Psoas muscle (tissue), 8 donors: ENCODE results near the gene MAGI1. TPM values are rescaled to one million over a fixed set of nuclear protein-coding genes. Genes with fewer than 3 reads are reported as not detected.

ENCODE experiments used
- ATAC-seq, 4 donors: fragments of 200-7000 bp; cut with Tn5 transposase; one replicate each; pipeline ENCODE4 v1.9.1; 2020; ENCODE audit warnings: moderate library complexity in 3 of 4, mild to moderate bottlenecking in 2 of 4
- DNase-seq, 2 donors: peaks; one replicate each; pipeline ENCODE4 v3.0.0-alpha.2; 2020
- H3K27ac ChIP-seq: fragments of 200-600 bp; one replicate; pipeline ENCODE4 v1.8.0; 2022
- H3K27me3 ChIP-seq, 3 donors: fragments of 200-600 bp in 1 of 3; one replicate each; pipeline versions ENCODE4 v1.6.1 to v1.8.0; 2013 to 2022; ENCODE audit warnings: low read length in 2 of 3, mild to moderate bottlenecking in 2 of 3, moderate library complexity in 1 of 3; ENCODE audit not compliant: insufficient read depth in 3 of 3
- H3K36me3 ChIP-seq, 2 donors: fragments of 200-600 bp in 1 of 2; one replicate each; pipeline versions ENCODE4 v1.6.1 to v1.8.0; 2013 to 2022; ENCODE audit warnings: low read depth in 1 of 2, mild to moderate bottlenecking in 1 of 2, moderate library complexity in 1 of 2; ENCODE audit not compliant: insufficient read depth in 1 of 2
- H3K4me1 ChIP-seq: fragments of 200-600 bp; one replicate; pipeline ENCODE4 v1.8.0; 2022
- H3K4me3 ChIP-seq: fragments of 200-600 bp; one replicate; pipeline ENCODE4 v1.8.0; 2022; ENCODE audit warnings: mild to moderate bottlenecking
- H3K9me3 ChIP-seq: fragments of 200-600 bp; one replicate; pipeline ENCODE4 v1.8.0; 2022
- WGBS, 3 donors: extraction: QIAGEN DNeasy Blood & Tissue Kit; methylation state at CpG; one replicate each; pipeline versions ENCODE4 v1.1.6 to v1.1.7; 2013; 5-methylcytosine and 5-hydroxymethylcytosine counted together
- intact Hi-C, 2 donors: fragments of 100-400 bp; cut with DNase I; formaldehyde crosslinking; loops; one replicate each; pipeline versions ENCODE4 v1.11.0 to v1.14.2; 2022
- polyA plus RNA-seq, 3 donors: library from polyadenylated mRNA; stranded (reverse); fragments of 200-250 nt; gene quantifications; one replicate each; pipeline ENCODE4 v1.2.3, GENCODE V29; 2013
- total RNA-seq, 4 donors: library from RNA; stranded (reverse); fragmentation: NEBNext Ultra II Directional in 2 of 4; extraction: Animal tissue kit (Norgen Biotek cat#: 25700) in 2 of 4; gene quantifications; one replicate each; pipeline versions ENCODE4 v1.2.1 to v1.2.4, GENCODE V29; 2021 to 2023
- TF ChIP-seq, protein P1 (sequence below): fragments of 200-600 bp; IDR thresholded peaks from one replicate; pipeline ENCODE4 v1.8.0; 2022; ENCODE audit warnings: antibody characterized with exemption
- donor health status: healthy with polysubstance abuse.
- donor health status: DM: no; HTN: no; CAD: no; lungs with moderate emphysema.
- donor health status: Bipolar disorder and iron deficiency.
- donor health status: healthy.
- donor health status: DM: yes; HTN: yes; CAD: no.
- donor health status: DM: no; HTN: no; CAD: no.
- donor health status: DM: no; HTN: no; CAD: no.
- donor health status: DM: yes; HTN: yes; CAD: no.

MAGI1 gene
- total and polyA plus RNA-seq, 7 donors = 4.5 to 8.1 (median 6.3) TPM

- Histone ChIP-seq H3K9me3 (peaks cover 8% of the 10 kb centered on the region), H3K4me1 (no peaks in the 10 kb centered on the region), H3K36me3 (no peaks in the 10 kb centered on the region), H3K4me3 (no peak overlapping the region), H3K27me3 (no peaks in the 10 kb centered on the region), H3K27ac (no peak overlapping the region)
- TF ChIP-seq, protein P1, sequence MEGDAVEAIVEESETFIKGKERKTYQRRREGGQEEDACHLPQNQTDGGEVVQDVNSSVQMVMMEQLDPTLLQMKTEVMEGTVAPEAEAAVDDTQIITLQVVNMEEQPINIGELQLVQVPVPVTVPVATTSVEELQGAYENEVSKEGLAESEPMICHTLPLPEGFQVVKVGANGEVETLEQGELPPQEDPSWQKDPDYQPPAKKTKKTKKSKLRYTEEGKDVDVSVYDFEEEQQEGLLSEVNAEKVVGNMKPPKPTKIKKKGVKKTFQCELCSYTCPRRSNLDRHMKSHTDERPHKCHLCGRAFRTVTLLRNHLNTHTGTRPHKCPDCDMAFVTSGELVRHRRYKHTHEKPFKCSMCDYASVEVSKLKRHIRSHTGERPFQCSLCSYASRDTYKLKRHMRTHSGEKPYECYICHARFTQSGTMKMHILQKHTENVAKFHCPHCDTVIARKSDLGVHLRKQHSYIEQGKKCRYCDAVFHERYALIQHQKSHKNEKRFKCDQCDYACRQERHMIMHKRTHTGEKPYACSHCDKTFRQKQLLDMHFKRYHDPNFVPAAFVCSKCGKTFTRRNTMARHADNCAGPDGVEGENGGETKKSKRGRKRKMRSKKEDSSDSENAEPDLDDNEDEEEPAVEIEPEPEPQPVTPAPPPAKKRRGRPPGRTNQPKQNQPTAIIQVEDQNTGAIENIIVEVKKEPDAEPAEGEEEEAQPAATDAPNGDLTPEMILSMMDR = no peak
- intact Hi-C loops = no loop called here
- 92 to 100% (median 94%) methylated on average over 1 of the region's 1 CpG for WGBS, 3 donors
- DNase-seq (no peak), ATAC-seq (no peak)
Measured at GRCh38 chr3:65647369-65647768, 391.3 kb downstream of the MAGI1 start.

DNA sequence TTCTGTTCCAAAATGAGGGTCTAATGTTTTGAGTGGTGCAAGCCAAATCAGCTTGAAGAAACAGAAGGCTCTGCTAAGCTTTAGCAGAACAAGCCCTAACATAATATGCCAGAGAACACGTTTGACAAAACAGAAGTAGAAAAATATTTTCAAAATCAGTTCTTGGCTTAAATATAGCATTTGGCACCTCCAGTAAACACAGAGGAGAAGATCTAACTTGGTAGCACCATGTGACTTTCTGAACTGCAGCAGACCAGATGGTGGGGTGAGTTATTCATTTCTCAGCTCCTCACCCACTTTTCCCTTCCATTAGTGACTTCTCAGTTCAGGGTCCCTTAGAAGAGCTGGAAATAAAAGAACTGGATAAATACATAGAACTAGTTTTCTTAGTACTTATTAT, 395.8 kb downstream of the MAGI1 start:
- DNase-seq = no peak
- no peak for ATAC-seq
- Histone ChIP-seq H3K4me1 (no peaks in the 10 kb centered on the region), H3K27me3 (no peaks in the 10 kb centered on the region), H3K36me3 (no peaks in the 10 kb centered on the region), H3K4me3 (no peak overlapping the region), H3K9me3 (peaks cover 8% of the 10 kb centered on the region), H3K27ac (no peak overlapping the region)
- intact Hi-C loops = no loop called here
- 9 to 22% (median 11%) methylated on average over 1 of the region's 1 CpG for WGBS, 3 donors
- TF ChIP-seq, protein P1 = no peak

- H3K9me3 ChIP-seq = peaks cover 2% of the 10 kb centered on the region
- DNase-seq = no peak
- H3K4me1 ChIP-seq = no peaks in the 10 kb centered on the region
- no peak overlapping the region for H3K4me3 ChIP-seq
- ATAC-seq = no peak
- TF ChIP-seq, protein P1 = no peak
- H3K36me3 ChIP-seq = no peaks in the 10 kb centered on the region
- H3K27ac ChIP-seq = no peak overlapping the region
- 63 to 75% (median 67%) methylated on average over 2 of the region's 2 CpGs for WGBS, 3 donors
- no peaks in the 10 kb centered on the region for H3K27me3 ChIP-seq
- intact Hi-C loops = no loop called here
Measured at GRCh38 chr3:65641777-65642176, 396.9 kb downstream of the MAGI1 start.

DNA sequence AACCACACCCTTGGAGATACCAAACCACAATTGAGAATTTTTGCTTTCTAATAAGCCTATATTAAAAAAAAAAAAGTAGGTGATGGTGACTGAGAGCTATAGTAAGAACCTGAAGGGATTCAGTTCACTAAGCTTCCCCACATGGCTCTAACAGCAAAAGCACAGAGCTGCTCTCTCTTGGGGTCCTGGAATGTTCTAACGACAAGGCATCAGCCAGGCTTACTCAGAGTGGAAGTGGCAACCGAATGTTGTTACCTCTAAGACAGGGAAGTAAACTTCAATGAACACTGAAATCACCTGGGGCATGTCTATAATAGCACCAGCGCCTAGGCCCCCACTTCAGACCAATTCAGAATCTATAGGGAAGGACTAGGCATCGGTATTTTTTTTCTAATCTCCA, 397.7 kb downstream of the MAGI1 start:
- 88 to 92% (median 89%) methylated on average over 4 of the region's 4 CpGs for WGBS, 3 donors
- Histone ChIP-seq H3K4me3 (no peak overlapping the region), H3K4me1 (no peaks in the 10 kb centered on the region), H3K9me3 (no peaks in the 10 kb centered on the region), H3K27ac (no peak overlapping the region), H3K27me3 (no peaks in the 10 kb centered on the region), H3K36me3 (no peaks in the 10 kb centered on the region)
- ATAC-seq (no peak), DNase-seq (no peak)
- intact Hi-C loops = no loop called here
- TF ChIP-seq, protein P1 = no peak

GRCh38 chr3:65639444-65639843, 399.3 kb downstream of the MAGI1 start:
- intact Hi-C loops = no loop called here
- 97 to 99% (median 98%) methylated on average over 6 of the region's 6 CpGs for WGBS, 3 donors
- H3K36me3 ChIP-seq = no peaks in the 10 kb centered on the region
- no peak overlapping the region for H3K4me3 ChIP-seq
- H3K9me3 ChIP-seq = no peaks in the 10 kb centered on the region
- ATAC-seq = no peak
- H3K4me1 ChIP-seq = no peaks in the 10 kb centered on the region
- no peaks in the 10 kb centered on the region for H3K27me3 ChIP-seq
- no peak for DNase-seq
- TF ChIP-seq, protein P1 = no peak
- H3K27ac ChIP-seq = no peak overlapping the region
